ENCODE measurements around the gene SNUPN.

The SNUPN gene

DNA sequence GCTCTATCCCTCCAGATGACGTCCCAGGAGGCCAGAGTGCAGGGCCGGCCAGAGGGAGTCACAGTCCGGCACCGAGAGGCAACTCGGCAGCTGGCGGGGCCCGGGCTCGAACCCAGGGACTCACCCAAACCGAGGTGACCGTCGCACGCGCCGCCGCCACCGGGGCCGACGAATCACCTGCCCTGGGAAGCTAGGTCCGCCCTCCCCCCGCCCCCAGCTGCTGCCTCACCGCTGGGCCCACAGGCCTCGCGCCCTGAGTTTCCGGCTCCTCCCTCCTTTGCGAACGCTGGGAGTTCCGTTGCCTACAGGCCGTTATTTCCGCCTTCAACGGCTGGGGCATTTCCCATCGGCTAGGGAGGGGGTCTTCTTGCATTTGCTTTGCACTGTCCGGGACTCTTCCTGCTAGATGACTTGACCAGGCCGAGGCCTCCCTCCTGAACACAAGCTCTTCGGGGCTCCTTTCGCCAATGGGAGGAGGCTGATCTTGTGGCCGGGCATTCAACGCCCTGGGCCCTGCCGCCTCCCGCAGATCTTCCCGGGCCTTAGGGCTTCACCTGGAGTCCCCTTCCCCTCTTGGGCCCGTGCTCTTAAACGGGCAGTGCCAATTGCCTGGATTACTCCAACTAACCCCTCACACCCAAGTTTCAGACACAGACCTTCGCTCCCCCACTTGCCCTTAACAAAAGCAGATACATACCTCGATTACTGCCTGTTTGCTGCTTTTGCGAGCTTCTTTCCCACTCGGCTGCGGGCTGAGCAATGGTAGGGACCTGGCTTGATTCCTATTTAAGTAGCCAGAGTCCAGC, at the start of gene SNUPN:
Gene SNUPN (minus strand): TSS at position 184 of the 806 bp plus-strand sequence. CDS start 4,674 bp downstream, outside the sequence.
- ATAC-seq = peak; percentile 95
- H3K27ac Mint-ChIP-seq = peak within 1 kb of the TSS; percentile 95
- peaks cover 26% of the 10 kb centered on the region for H3K36me3 Mint-ChIP-seq
- H3K4me1 Mint-ChIP-seq = peaks cover 23% of the 10 kb centered on the region
- peak within 1 kb of the TSS; percentile 82 for H3K4me3 Mint-ChIP-seq
- no peaks in the 10 kb centered on the region for H3K9me3 Mint-ChIP-seq
- DNase-seq (ENCODE audit: low spot score in 2 of 2) = peak; percentile 73 to 92

DNA sequence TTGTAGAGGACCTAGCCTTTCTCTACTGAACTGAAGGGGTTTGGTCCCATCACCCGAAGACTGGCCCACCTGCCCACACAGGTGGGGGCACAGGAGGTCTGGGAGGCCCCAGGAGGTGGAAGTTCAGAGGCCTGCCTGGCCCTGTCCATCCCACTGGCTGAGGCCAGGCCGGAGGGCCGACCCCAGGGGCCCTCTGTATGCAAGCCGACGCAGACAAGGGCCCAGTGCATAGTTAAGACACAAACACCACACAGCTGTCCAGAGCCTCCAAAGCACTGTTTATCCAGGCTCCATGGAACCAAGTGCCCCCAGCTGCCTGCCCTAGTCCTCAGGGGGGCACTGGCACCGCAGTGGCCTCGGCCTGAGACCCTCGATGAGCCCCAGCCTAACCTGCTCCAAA, 48.8 kb upstream of the SNUPN start:
- Mint-ChIP-seq H3K27ac (peak overlapping the region; percentile 50), H3K4me3 (no peak overlapping the region), H3K9me3 (no peaks in the 10 kb centered on the region), H3K36me3 (no peaks in the 10 kb centered on the region), H3K4me1 (no peaks in the 10 kb centered on the region)
- no peak for DNase-seq (ENCODE audit: low spot score in 2 of 2)
- no peak for ATAC-seq

DNA sequence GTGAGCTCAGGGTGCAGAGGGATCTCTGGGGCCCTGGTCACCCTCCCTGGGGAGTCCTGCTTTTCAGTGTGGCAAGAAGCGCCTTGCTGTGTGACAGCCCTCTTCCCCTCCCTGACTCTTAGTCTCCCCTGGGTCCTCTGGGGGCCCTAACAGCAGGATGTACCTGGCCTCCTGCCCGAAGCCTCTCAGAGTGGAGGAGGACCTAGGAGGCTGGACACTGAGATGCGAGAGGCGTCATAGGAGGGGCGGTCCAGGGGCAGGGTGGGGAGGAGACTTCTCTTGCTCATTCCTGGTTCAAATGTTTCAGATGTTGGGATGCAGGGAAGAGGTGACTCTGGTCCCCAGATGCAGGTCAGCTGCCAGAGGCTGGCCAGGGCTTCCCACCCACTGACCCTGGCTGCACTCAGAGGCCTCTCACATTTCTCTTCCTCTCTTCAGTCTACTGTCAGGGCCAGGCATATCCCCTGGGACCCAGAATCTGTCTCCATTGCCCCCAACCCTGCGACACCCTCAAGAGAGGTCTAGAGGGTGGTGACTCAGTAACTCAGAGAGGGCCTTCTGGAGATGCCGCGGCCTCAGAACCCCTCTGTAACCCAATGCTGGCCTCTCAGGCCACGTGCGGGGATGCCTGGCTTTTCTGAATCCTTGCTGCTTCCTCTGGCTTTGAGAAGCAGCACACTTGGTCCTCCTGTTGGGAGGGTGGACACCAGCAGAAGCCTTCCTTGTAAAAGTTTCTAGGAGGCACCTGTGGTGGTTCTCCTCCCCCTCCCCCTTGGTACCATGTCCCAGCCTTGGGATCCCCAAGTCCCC, 48.1 kb upstream of the SNUPN start:
- Mint-ChIP-seq H3K27ac (no peak overlapping the region), H3K36me3 (no peaks in the 10 kb centered on the region), H3K4me3 (no peak overlapping the region), H3K9me3 (no peaks in the 10 kb centered on the region), H3K4me1 (no peaks in the 10 kb centered on the region)
- ATAC-seq (no peak), DNase-seq (ENCODE audit: low spot score in 2 of 2) (no peak)

DNA sequence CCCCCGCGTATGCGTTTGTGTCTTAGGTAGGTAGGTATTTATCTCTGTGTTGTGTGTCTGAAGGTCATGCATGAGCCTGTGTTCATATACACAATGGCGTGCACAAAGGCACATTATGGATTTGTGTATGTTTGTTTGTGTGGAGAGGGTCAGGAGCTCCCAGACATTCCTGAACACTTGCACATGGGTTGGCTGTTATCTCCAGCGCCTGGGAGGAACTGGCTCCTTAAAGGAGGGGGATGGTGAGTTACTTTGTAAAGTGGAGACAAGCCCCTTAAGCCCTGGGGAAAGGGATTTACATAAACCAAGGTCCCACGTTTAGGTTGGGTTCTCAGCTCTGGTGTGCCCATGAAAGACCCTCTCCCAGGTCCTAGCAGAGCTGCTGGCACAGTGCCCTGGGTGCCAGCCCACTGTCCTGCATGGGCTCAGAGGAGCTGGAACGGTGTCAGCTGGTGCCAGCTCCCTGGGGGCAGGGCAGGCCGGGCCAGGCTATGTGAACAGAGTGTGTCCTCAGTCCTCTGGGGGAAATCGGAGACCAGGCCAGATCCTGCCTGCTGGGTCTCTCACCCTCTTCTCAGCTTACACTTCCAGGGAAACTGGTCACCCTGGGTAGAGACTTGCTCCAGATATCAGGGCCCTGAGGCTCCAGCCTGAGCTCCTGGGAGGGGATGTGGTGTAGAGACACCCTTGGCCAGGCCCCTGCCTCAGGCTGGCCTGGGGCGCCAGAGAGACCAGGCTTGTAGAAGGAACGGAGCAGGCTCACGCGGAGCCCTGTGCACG, 47.3 kb upstream of the SNUPN start:
- ATAC-seq (no peak), DNase-seq (ENCODE audit: low spot score in 2 of 2) (no peak)
- H3K27ac Mint-ChIP-seq = no peak overlapping the region
- H3K4me1 Mint-ChIP-seq = no peaks in the 10 kb centered on the region
- no peaks in the 10 kb centered on the region for H3K36me3 Mint-ChIP-seq
- no peak overlapping the region for H3K4me3 Mint-ChIP-seq
- no peaks in the 10 kb centered on the region for H3K9me3 Mint-ChIP-seq

DNA sequence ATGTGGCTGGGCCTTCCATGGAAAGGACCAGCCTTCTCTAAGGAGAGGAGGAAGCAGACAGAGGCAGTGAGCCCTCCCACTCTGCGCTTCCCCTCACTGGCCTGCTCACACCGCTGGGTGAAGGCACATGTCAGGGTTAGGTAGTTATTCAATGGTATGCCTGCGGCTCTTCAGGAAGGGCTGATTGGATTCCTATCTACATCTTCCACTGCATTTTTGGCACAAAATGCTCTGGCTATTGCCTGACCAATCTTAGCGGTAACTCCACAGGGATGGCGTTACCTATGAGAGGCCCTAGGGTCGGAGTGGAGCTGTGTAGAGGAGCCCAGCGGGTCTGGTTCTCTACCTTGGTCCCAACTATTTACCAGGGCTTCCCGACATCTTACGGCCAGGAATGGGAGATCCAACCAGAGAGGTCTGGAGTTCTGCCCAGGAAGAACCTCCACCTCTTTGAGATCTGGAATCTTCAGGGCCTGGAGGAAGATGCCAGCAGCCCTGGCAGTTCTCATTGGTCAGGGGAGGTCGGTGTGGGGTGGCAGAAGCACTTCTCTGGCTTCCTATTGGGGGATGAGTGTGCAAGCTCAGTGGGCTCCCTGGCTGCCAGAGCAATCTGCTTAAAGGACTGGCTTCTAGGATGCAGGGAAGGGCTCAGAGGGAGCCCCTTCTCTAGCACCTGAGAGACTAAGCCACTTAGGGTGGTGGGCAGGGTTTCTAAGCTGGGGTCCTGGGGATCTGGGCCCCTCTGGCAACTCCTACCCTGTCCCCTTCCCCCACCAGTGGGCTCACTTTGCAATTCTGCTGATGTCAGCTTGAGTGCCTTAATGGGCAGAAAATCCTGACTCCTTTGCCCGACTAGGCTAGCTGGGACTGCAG, 46.4 kb upstream of the SNUPN start:
- no peaks in the 10 kb centered on the region for H3K36me3 Mint-ChIP-seq
- no peak overlapping the region for H3K4me3 Mint-ChIP-seq
- ATAC-seq (no peak), DNase-seq (ENCODE audit: low spot score in 2 of 2) (no peak)
- no peaks in the 10 kb centered on the region for H3K4me1 Mint-ChIP-seq
- H3K27ac Mint-ChIP-seq = no peak overlapping the region
- no peaks in the 10 kb centered on the region for H3K9me3 Mint-ChIP-seq

DNA sequence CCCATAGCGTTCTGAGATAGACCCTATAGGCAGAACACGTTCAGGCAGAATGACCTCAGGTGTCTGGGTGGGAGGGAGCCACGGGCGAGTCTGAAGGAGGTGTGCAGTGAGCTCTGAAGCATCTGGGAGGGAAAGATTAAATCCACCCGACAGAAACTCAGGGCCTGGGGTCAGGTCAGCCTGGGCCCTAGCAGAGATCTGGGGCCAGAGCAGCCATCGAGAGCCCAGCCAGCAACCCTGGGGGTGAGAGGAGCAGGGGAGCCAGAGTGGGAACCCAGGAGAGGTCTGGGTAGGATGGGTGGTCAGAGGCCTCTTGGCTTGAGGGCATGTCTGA, 44.3 kb upstream of the SNUPN start:
- no peaks in the 10 kb centered on the region for H3K9me3 Mint-ChIP-seq
- H3K27ac Mint-ChIP-seq = no peak overlapping the region
- H3K36me3 Mint-ChIP-seq = no peaks in the 10 kb centered on the region
- H3K4me3 Mint-ChIP-seq = no peak overlapping the region
- H3K4me1 Mint-ChIP-seq = peaks cover 6% of the 10 kb centered on the region
- no peak for ATAC-seq
- no peak for DNase-seq (ENCODE audit: low spot score in 2 of 2)

DNA sequence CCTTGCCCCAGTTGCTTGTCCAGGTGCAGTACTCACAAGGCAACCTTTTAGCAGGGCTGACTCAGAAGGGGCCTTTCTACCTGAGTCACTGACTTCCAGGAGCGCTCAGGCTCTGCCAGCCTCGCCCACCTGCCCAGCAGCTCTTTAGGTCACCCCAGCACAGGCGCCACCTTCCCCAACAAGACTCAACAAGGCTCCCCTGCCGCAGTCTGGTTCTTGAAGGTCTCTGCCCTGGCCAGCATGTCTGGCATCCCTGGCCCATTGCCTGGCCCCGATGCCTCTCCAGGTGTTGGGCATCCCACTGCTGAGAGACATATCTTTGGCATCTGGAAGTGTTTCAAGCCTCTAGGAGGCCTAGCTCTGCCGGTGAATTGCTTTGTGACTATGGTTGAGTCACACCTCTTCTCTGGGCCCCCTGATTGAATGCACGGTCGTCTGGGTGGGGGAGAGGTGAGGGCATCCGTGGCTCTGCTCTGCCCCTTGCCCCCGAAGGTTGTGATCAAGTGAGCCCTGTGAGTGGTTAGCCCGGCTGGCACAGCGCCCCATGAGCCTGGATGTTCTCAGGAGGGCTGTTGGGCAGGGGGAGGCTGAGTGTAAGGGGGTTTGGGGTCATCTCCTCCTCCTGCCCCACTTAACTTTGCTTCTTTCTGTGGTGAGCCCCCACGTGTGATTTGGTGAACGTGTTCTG, 43.8 kb upstream of the SNUPN start:
- ATAC-seq (peak; percentile 56), DNase-seq (ENCODE audit: low spot score in 2 of 2) (no peak)
- Mint-ChIP-seq H3K4me3 (no peak overlapping the region), H3K36me3 (no peaks in the 10 kb centered on the region), H3K27ac (no peak overlapping the region), H3K4me1 (peaks cover 6% of the 10 kb centered on the region), H3K9me3 (no peaks in the 10 kb centered on the region)

DNA sequence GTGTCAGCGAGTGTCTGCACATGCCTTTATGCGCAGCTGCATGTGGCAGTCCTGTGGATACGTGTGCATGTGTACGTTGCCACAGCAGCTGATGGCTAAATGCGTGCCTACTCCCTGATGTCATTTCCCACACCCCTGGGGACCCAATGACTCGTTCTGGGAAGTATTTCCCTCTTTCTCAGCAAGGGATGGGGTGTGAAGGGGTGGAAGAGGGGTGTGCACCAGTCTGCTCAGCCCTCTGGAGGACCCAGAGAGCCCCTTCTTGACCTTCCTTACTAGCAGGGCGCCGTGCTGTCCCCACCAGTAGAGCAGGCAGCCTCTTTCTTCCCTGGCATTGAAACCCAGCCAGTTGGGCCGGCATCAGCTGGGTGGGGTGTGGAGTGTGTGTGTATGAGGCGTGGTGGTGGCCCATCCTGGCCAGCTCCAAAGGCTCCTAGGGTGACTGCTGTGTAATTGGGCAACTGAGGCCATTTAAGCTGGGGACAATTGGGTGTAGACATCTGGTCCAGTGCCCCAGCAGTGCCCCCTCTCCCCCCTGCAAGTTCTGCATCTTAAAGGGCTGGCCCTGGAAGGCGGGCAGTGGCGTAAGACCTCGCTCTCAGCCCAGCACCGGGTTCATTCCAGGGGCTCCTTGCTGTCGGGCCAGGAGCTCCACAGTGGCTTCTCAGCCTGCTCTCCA, 41.4 kb upstream of the SNUPN start:
- Mint-ChIP-seq H3K9me3 (no peaks in the 10 kb centered on the region), H3K27ac (no peak overlapping the region), H3K4me3 (no peak overlapping the region), H3K4me1 (peaks cover 6% of the 10 kb centered on the region), H3K36me3 (no peaks in the 10 kb centered on the region)
- ATAC-seq (no peak), DNase-seq (ENCODE audit: low spot score in 2 of 2) (no peak)

DNA sequence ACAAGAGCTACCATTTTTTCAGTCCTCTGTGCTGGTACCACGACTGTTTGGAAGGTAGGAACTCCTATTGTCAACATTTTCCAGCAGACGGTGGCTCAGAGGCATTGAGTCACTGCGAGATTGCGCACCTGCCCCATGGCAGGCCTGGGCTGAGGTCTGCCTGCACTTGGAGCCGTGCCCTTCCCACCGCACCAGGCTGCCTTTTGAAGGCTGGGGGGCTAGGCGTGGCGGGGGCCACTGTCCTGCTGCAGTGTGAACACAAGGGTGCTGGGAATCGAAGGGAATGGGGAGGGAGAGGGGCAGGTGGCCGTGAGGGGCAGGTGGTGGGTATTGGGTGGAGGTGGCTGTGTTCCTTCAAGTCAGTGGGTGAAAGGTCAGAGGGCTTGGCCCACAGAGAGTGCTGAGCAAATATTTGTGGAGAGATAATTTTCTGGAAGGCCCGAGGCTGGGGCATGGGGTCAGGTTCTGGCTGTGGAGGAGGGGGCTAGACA, 38.5 kb upstream of the SNUPN start:
- H3K4me3 Mint-ChIP-seq = no peak overlapping the region
- no peaks in the 10 kb centered on the region for H3K36me3 Mint-ChIP-seq
- no peaks in the 10 kb centered on the region for H3K9me3 Mint-ChIP-seq
- no peak overlapping the region for H3K27ac Mint-ChIP-seq
- peaks cover 6% of the 10 kb centered on the region for H3K4me1 Mint-ChIP-seq
- no peak for DNase-seq (ENCODE audit: low spot score in 2 of 2)
- no peak for ATAC-seq

DNA sequence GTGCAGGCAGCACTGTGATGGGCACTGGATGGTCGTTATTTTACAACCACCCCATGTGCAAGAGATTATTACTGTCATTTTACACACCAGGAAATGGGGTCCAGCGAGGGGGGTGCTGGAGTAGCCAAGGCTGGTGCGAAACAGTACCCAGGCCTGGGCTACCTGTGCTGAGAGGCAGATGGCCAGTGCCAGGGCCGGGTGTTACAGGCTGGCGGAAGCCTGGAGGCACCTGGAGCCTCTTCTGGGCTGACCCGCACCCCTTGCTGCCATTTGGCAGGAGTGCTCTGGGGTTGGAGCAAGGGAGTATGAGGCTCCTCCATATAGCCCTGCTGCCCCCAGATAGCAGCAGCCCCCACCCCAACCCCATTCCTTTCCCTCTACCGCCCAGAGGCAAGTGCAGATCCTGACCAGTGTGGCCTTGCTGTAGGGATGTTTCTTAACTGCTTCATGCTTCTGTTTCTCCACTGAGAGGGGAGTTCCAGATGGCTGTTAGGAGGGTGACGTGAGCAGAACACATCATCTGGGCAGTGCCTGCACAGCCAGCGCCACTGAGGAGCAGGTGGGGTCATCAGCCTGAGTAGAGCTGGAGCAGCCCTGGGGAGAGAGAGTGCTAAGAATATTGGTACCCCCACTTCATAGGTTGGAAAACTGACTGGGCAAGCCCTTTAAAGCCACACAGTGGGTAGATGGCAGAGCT, 37.4 kb upstream of the SNUPN start:
- peaks cover 6% of the 10 kb centered on the region for H3K4me1 Mint-ChIP-seq
- no peaks in the 10 kb centered on the region for H3K9me3 Mint-ChIP-seq
- no peak for DNase-seq (ENCODE audit: low spot score in 2 of 2)
- H3K4me3 Mint-ChIP-seq = no peak overlapping the region
- ATAC-seq = no peak
- no peak overlapping the region for H3K27ac Mint-ChIP-seq
- no peaks in the 10 kb centered on the region for H3K36me3 Mint-ChIP-seq

DNA sequence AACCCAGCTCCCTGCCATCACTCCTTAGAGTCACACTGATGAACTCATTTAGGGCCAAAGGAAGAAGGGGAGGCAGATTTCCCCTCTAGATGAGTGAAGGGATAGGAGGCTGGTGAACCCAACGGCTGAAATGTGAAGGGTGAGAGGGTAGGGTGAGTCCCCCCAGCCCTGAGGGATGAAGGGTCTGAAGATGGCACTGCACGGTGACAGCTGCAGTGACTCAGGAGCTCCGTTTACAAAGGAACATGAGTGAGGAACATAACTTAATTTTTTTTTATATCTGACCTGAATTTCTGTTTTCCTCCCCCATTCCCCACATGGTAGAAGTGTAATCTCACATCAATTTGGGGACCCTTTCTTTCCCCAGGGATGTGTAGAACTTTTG, 36.2 kb upstream of the SNUPN start:
- no peak overlapping the region for H3K4me3 Mint-ChIP-seq
- H3K4me1 Mint-ChIP-seq = peaks cover 7% of the 10 kb centered on the region
- H3K9me3 Mint-ChIP-seq = no peaks in the 10 kb centered on the region
- DNase-seq (ENCODE audit: low spot score in 2 of 2) (no peak), ATAC-seq (no peak)
- H3K27ac Mint-ChIP-seq = no peak overlapping the region
- no peaks in the 10 kb centered on the region for H3K36me3 Mint-ChIP-seq

DNA sequence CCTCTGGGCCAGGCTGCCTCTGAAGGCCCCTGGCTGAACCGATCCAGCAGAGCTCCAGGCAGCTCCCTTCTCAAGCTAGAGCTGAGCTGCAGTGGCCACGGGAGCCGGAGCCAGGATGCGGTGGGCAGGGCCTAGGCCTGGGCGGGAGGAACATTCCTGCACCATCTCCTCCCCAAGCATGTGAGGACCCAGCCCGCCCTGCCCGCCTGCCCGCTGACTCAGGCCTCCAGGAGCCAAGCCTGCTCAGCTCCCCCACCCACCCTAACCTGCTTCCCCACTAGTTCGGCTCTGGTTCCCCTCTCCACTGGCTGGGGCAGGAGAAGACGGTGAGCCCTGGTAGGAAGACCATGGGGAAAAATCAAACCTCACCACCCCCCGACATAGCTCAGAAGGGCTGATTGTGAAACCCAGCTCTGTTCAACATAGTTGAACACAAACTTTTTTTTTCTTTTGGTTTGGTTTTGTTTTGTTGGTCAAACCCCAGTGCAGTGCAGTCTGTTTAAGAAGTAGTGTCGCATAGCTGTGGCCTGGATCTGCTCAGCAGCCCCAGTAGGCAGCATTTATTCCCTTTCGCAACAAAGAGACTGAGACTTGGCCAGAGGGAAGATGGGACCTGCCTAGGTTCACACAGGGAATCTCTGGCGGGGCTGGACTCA, 35.7 kb upstream of the SNUPN start:
- Mint-ChIP-seq H3K4me3 (no peak overlapping the region), H3K36me3 (no peaks in the 10 kb centered on the region), H3K4me1 (peaks cover 12% of the 10 kb centered on the region), H3K27ac (no peak overlapping the region), H3K9me3 (no peaks in the 10 kb centered on the region)
- no peak for DNase-seq (ENCODE audit: low spot score in 2 of 2)
- no peak for ATAC-seq

Data from stimulated activated effector memory CD8-positive, alpha-beta T cell treated with anti-CD3 and anti-CD28 coated beads, Interleukin-12 subunit alpha, Interleukin-12 subunit beta, amount 100 ng/mL, for 72 hours (primary cell).